Measurements from ENCODE around the gene MED13L.
A peak's percentile ranks its signal among the peaks of the same experiment; 100 is the strongest.

The MED13L gene

GRCh38 chr12:116156614-116157013 is 120.9 kb downstream of the MED13L start:
- no peak overlapping the region for H3K27ac ChIP-seq (ENCODE audit: insufficient read depth in 1 of 2, low read depth in 1 of 2, low read length in 2 of 2, poor library complexity in 1 of 2, severe bottlenecking in 2 of 2)
- no peaks in the 10 kb centered on the region for H3K9me3 ChIP-seq (ENCODE audit: control extremely low read depth in 1 of 5, control insufficient read depth in 4 of 5, insufficient read depth in 2 of 5, low read depth in 1 of 5, low read length in 4 of 5)
- ChIA-PET POLR2A (no interaction called here), CTCF (interaction anchor here (0.9 to 1.4 kb wide), 4 partner anchors 9 to 120 kb away, joined by 3 to 5 read pairs (median 3); no protein-coding TSS in a partner anchor)
- peaks cover 5 to 38% (median 21%) of the 10 kb centered on the region in 4 experiments for H3K4me1 ChIP-seq (ENCODE audit: control extremely low read depth in 1 of 4, control insufficient read depth in 4 of 4, insufficient read depth in 4 of 4, low read length in 3 of 4)
- no peaks in the 10 kb centered on the region for H3K36me3 ChIP-seq (ENCODE audit: control insufficient read depth in 4 of 4, insufficient read depth in 4 of 4, low read length in 3 of 4)
- H3K4me3 ChIP-seq (ENCODE audit: control insufficient read depth in 1 of 7, extremely low read depth in 1 of 7, insufficient read depth in 4 of 7, low read depth in 2 of 7, low read length in 6 of 7): no peak overlapping the region
- 79% methylated on average over 2 of the region's 4 CpGs for WGBS (ENCODE audit: insufficient coverage)
- no peaks in the 10 kb centered on the region for H3K27me3 ChIP-seq (replicated peaks in 2 of 5; ENCODE audit: control insufficient read depth in 4 of 5, insufficient read depth in 5 of 5, low read length in 4 of 5)
- DNase-seq: no peak

GRCh38 chr12:116155383-116155782 is 122.1 kb downstream of the MED13L start:
- H3K4me3 ChIP-seq (ENCODE audit: control insufficient read depth in 1 of 7, extremely low read depth in 1 of 7, insufficient read depth in 4 of 7, low read depth in 2 of 7, low read length in 6 of 7): no peak overlapping the region
- ChIA-PET CTCF (no interaction called here), POLR2A (no interaction called here)
- H3K27ac ChIP-seq (ENCODE audit: insufficient read depth in 1 of 2, low read depth in 1 of 2, low read length in 2 of 2, poor library complexity in 1 of 2, severe bottlenecking in 2 of 2): no peak overlapping the region
- 94% methylated on average over 6 of the region's 8 CpGs for WGBS (ENCODE audit: insufficient coverage)
- no peaks in the 10 kb centered on the region for H3K9me3 ChIP-seq (ENCODE audit: control extremely low read depth in 1 of 5, control insufficient read depth in 4 of 5, insufficient read depth in 2 of 5, low read depth in 1 of 5, low read length in 4 of 5)
- no peak for DNase-seq
- no peaks in the 10 kb centered on the region for H3K36me3 ChIP-seq (ENCODE audit: control insufficient read depth in 4 of 4, insufficient read depth in 4 of 4, low read length in 3 of 4)
- no peaks in the 10 kb centered on the region for H3K27me3 ChIP-seq (replicated peaks in 2 of 5; ENCODE audit: control insufficient read depth in 4 of 5, insufficient read depth in 5 of 5, low read length in 4 of 5)
- H3K4me1 ChIP-seq (ENCODE audit: control extremely low read depth in 1 of 4, control insufficient read depth in 4 of 4, insufficient read depth in 4 of 4, low read length in 3 of 4): peaks cover 5 to 37% (median 21%) of the 10 kb centered on the region in 4 experiments

- no peak for DNase-seq
- Histone ChIP-seq H3K36me3 (ENCODE audit: control insufficient read depth in 4 of 4, insufficient read depth in 4 of 4, low read length in 3 of 4) (no peaks in the 10 kb centered on the region), H3K9me3 (ENCODE audit: control extremely low read depth in 1 of 5, control insufficient read depth in 4 of 5, insufficient read depth in 2 of 5, low read depth in 1 of 5, low read length in 4 of 5) (no peaks in the 10 kb centered on the region), H3K27me3 (replicated peaks in 2 of 5; ENCODE audit: control insufficient read depth in 4 of 5, insufficient read depth in 5 of 5, low read length in 4 of 5) (no peaks in the 10 kb centered on the region), H3K4me1 (ENCODE audit: control extremely low read depth in 1 of 4, control insufficient read depth in 4 of 4, insufficient read depth in 4 of 4, low read length in 3 of 4) (peaks cover 4 to 37% (median 19%) of the 10 kb centered on the region in 4 experiments), H3K27ac (ENCODE audit: insufficient read depth in 1 of 2, low read depth in 1 of 2, low read length in 2 of 2, poor library complexity in 1 of 2, severe bottlenecking in 2 of 2) (no peak overlapping the region), H3K4me3 (ENCODE audit: control insufficient read depth in 1 of 7, extremely low read depth in 1 of 7, insufficient read depth in 4 of 7, low read depth in 2 of 7, low read length in 6 of 7) (no peak overlapping the region)
- WGBS (ENCODE audit: insufficient coverage): 89% methylated on average over 1 of the region's 2 CpGs
- POLR2A ChIA-PET: no interaction called here
- CTCF ChIA-PET: no interaction called here
Observed at GRCh38 chr12:116153983-116154382, 123.5 kb downstream of the MED13L start.

GRCh38 chr12:116153113-116153512 is 124.4 kb downstream of the MED13L start:
- H3K36me3 ChIP-seq (ENCODE audit: control insufficient read depth in 4 of 4, insufficient read depth in 4 of 4, low read length in 3 of 4): no peaks in the 10 kb centered on the region
- ChIA-PET CTCF (interaction anchor here (0.6 to 1.5 kb wide), 2 partner anchors 8 to 12 kb away, joined by 3 to 4 read pairs; no protein-coding TSS in a partner anchor), POLR2A (no interaction called here)
- H3K4me3 ChIP-seq (ENCODE audit: control insufficient read depth in 1 of 7, extremely low read depth in 1 of 7, insufficient read depth in 4 of 7, low read depth in 2 of 7, low read length in 6 of 7): no peak overlapping the region
- peak in 2 of 3 donors; percentile 42 to 51 for DNase-seq
- H3K27ac ChIP-seq (ENCODE audit: insufficient read depth in 1 of 2, low read depth in 1 of 2, low read length in 2 of 2, poor library complexity in 1 of 2, severe bottlenecking in 2 of 2): no peak overlapping the region
- H3K9me3 ChIP-seq (ENCODE audit: control extremely low read depth in 1 of 5, control insufficient read depth in 4 of 5, insufficient read depth in 2 of 5, low read depth in 1 of 5, low read length in 4 of 5): no peaks in the 10 kb centered on the region
- peaks cover 4 to 28% (median 16%) of the 10 kb centered on the region in 4 experiments for H3K4me1 ChIP-seq (ENCODE audit: control extremely low read depth in 1 of 4, control insufficient read depth in 4 of 4, insufficient read depth in 4 of 4, low read length in 3 of 4)
- H3K27me3 ChIP-seq (replicated peaks in 2 of 5; ENCODE audit: control insufficient read depth in 4 of 5, insufficient read depth in 5 of 5, low read length in 4 of 5): no peaks in the 10 kb centered on the region

GRCh38 chr12:116152268-116152667 is 125.2 kb downstream of the MED13L start:
- peak in 2 of 3 donors; percentile 35 to 45 for DNase-seq
- Histone ChIP-seq H3K27me3 (replicated peaks in 2 of 5; ENCODE audit: control insufficient read depth in 4 of 5, insufficient read depth in 5 of 5, low read length in 4 of 5) (no peaks in the 10 kb centered on the region), H3K4me1 (ENCODE audit: control extremely low read depth in 1 of 4, control insufficient read depth in 4 of 4, insufficient read depth in 4 of 4, low read length in 3 of 4) (peaks cover 4 to 21% (median 12%) of the 10 kb centered on the region in 4 experiments), H3K36me3 (ENCODE audit: control insufficient read depth in 4 of 4, insufficient read depth in 4 of 4, low read length in 3 of 4) (no peaks in the 10 kb centered on the region), H3K4me3 (ENCODE audit: control insufficient read depth in 1 of 7, extremely low read depth in 1 of 7, insufficient read depth in 4 of 7, low read depth in 2 of 7, low read length in 6 of 7) (no peak overlapping the region), H3K9me3 (ENCODE audit: control extremely low read depth in 1 of 5, control insufficient read depth in 4 of 5, insufficient read depth in 2 of 5, low read depth in 1 of 5, low read length in 4 of 5) (no peaks in the 10 kb centered on the region), H3K27ac (ENCODE audit: insufficient read depth in 1 of 2, low read depth in 1 of 2, low read length in 2 of 2, poor library complexity in 1 of 2, severe bottlenecking in 2 of 2) (no peak overlapping the region)
- 62% methylated on average over 3 of the region's 4 CpGs for WGBS (ENCODE audit: insufficient coverage)
- CTCF ChIA-PET: interaction anchor here (1.5 kb wide), 1 partner anchor 9 kb away, joined by 3 read pairs; no protein-coding TSS in a partner anchor
- POLR2A ChIA-PET: no interaction called here

GRCh38 chr12:116150452-116150851 is 127.0 kb downstream of the MED13L start:
- CTCF ChIA-PET: interaction anchor here (0.7 to 2.0 kb wide), 3 partner anchors 9 to 20 kb away, joined by 3 to 9 read pairs (median 3); no protein-coding TSS in a partner anchor
- POLR2A ChIA-PET: no interaction called here
- H3K4me3 ChIP-seq (ENCODE audit: control insufficient read depth in 1 of 7, extremely low read depth in 1 of 7, insufficient read depth in 4 of 7, low read depth in 2 of 7, low read length in 6 of 7): no peak overlapping the region
- H3K27ac ChIP-seq (ENCODE audit: insufficient read depth in 1 of 2, low read depth in 1 of 2, low read length in 2 of 2, poor library complexity in 1 of 2, severe bottlenecking in 2 of 2): no peak overlapping the region
- 100% methylated on average over 3 of the region's 5 CpGs for WGBS (ENCODE audit: insufficient coverage)
- H3K9me3 ChIP-seq (ENCODE audit: control extremely low read depth in 1 of 5, control insufficient read depth in 4 of 5, insufficient read depth in 2 of 5, low read depth in 1 of 5, low read length in 4 of 5): no peaks in the 10 kb centered on the region
- H3K4me1 ChIP-seq (ENCODE audit: control extremely low read depth in 1 of 4, control insufficient read depth in 4 of 4, insufficient read depth in 4 of 4, low read length in 3 of 4): peaks cover 4 to 21% (median 12%) of the 10 kb centered on the region in 4 experiments
- no peak for DNase-seq
- H3K27me3 ChIP-seq (replicated peaks in 2 of 5; ENCODE audit: control insufficient read depth in 4 of 5, insufficient read depth in 5 of 5, low read length in 4 of 5): no peaks in the 10 kb centered on the region
- no peaks in the 10 kb centered on the region for H3K36me3 ChIP-seq (ENCODE audit: control insufficient read depth in 4 of 4, insufficient read depth in 4 of 4, low read length in 3 of 4)

GRCh38 chr12:116150001-116150400 is 127.5 kb downstream of the MED13L start:
- ChIA-PET POLR2A (no interaction called here), CTCF (interaction anchor here (0.7 to 2.0 kb wide), 3 partner anchors 8 to 19 kb away, joined by 3 to 9 read pairs (median 3); no protein-coding TSS in a partner anchor)
- no peaks in the 10 kb centered on the region for H3K27me3 ChIP-seq (replicated peaks in 2 of 5; ENCODE audit: control insufficient read depth in 4 of 5, insufficient read depth in 5 of 5, low read length in 4 of 5)
- 97% methylated on average over 4 of the region's 4 CpGs for WGBS (ENCODE audit: insufficient coverage)
- H3K27ac ChIP-seq (ENCODE audit: insufficient read depth in 1 of 2, low read depth in 1 of 2, low read length in 2 of 2, poor library complexity in 1 of 2, severe bottlenecking in 2 of 2): no peak overlapping the region
- H3K4me3 ChIP-seq (ENCODE audit: control insufficient read depth in 1 of 7, extremely low read depth in 1 of 7, insufficient read depth in 4 of 7, low read depth in 2 of 7, low read length in 6 of 7): no peak overlapping the region
- no peaks in the 10 kb centered on the region for H3K36me3 ChIP-seq (ENCODE audit: control insufficient read depth in 4 of 4, insufficient read depth in 4 of 4, low read length in 3 of 4)
- H3K4me1 ChIP-seq (ENCODE audit: control extremely low read depth in 1 of 4, control insufficient read depth in 4 of 4, insufficient read depth in 4 of 4, low read length in 3 of 4): peaks cover 5 to 21% (median 15%) of the 10 kb centered on the region in 4 experiments
- no peaks in the 10 kb centered on the region for H3K9me3 ChIP-seq (ENCODE audit: control extremely low read depth in 1 of 5, control insufficient read depth in 4 of 5, insufficient read depth in 2 of 5, low read depth in 1 of 5, low read length in 4 of 5)
- no peak for DNase-seq

Measured in common myeloid progenitor, CD34-positive (primary cell).